Stomach (tissue), 4 donors: ENCODE measurements around the gene UPF3B.
"Not testable (repeated sequence)": the region's sequence is repeated elsewhere in the genome, so short reads cannot be mapped to it uniquely, and the experiment has no call there.

Source experiments
- EP300 ChIP-seq: sonication (generic); formaldehyde crosslinking; IDR thresholded peaks from one replicate; pipeline ENCODE4 v1.6.1; 2017; ENCODE audit warnings: antibody characterized with exemption
- POLR2A ChIP-seq, 4 donors: fragments of 450-650 bp; IDR thresholded peaks; one replicate each; pipeline ENCODE4 v1.6.1; 2016; ENCODE audit warnings: antibody characterized with exemption in 4 of 4, control low read depth in 2 of 4, mild to moderate bottlenecking in 1 of 4, moderate library complexity in 1 of 4
- TF ChIP-seq, protein P1 (sequence below), 7 experiments: fragments of 450-650 bp in 4 of 7; fragments of 200-600 bp in 3 of 7; sonication (generic) in 3 of 7; IDR thresholded peaks; one replicate each; pipeline ENCODE4 v1.5.1; 2016 to 2019; ENCODE audit warnings: antibody characterized with exemption in 7 of 7, control low read depth in 2 of 7, mild to moderate bottlenecking in 1 of 7

DNA sequence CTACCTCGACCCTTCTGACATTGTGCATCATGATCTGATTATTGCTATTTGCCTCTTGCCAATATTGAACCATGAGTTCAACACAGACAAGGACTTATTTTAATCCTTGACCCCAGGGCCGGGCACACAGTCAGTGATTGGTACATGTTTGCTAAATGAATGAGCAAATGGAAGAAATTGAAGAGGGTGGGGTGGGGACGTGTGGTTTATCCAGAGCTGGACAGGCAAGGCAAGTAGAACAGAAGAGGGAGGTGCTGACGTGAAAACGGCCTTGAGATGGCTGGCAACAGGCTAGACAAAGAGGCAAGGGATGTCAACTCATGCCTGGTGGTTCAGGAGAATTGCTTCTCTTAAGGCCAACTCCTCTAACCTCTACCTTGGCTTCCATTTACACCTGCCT lies 28.5 kb downstream of the UPF3B start:
- TF ChIP-seq, protein P1, sequence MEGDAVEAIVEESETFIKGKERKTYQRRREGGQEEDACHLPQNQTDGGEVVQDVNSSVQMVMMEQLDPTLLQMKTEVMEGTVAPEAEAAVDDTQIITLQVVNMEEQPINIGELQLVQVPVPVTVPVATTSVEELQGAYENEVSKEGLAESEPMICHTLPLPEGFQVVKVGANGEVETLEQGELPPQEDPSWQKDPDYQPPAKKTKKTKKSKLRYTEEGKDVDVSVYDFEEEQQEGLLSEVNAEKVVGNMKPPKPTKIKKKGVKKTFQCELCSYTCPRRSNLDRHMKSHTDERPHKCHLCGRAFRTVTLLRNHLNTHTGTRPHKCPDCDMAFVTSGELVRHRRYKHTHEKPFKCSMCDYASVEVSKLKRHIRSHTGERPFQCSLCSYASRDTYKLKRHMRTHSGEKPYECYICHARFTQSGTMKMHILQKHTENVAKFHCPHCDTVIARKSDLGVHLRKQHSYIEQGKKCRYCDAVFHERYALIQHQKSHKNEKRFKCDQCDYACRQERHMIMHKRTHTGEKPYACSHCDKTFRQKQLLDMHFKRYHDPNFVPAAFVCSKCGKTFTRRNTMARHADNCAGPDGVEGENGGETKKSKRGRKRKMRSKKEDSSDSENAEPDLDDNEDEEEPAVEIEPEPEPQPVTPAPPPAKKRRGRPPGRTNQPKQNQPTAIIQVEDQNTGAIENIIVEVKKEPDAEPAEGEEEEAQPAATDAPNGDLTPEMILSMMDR (IDR thresholded peaks at IDR 0.05) = not testable (repeated sequence)
- TF ChIP-seq EP300; POLR2A (IDR thresholded peaks at IDR 0.05): not testable (repeated sequence)
